Heart left ventricle (tissue), 16 donors: ENCODE data around the gene JMJD7. TPM values are rescaled to one million over a fixed set of nuclear protein-coding genes. Genes with fewer than 3 reads are reported as not detected.

ENCODE experiments used
- ATAC-seq, 4 donors: fragments of 200-7000 bp; cut with Tn5 transposase; one replicate each; pipeline ENCODE4 v1.9.1; 2020 to 2022; ENCODE audit warnings: moderate library complexity in 4 of 4, mild to moderate bottlenecking in 3 of 4, moderate number of reproducible peaks in 1 of 4
- DNase-seq, 5 donors: peaks; one replicate each; pipeline ENCODE4 v3.0.0-alpha.2; 2020
- H3K27ac ChIP-seq, 12 donors: fragments of 200-600 bp; sonication (generic) in 4 of 12; one replicate each; pipeline versions ENCODE4 v1.5.0 to v1.8.0; 2016 to 2022; ENCODE audit warnings: mild to moderate bottlenecking in 2 of 12
- H3K27me3 ChIP-seq, 9 donors: fragments of 200-600 bp; sonication (generic) in 2 of 9; one replicate each; pipeline versions ENCODE4 v1.5.1 to v1.8.0; 2016 to 2022; ENCODE audit warnings: mild to moderate bottlenecking in 3 of 9
- H3K36me3 ChIP-seq, 9 donors: fragments of 200-600 bp; sonication (generic) in 2 of 9; one replicate each; pipeline versions ENCODE4 v1.5.0 to v1.8.0; 2018 to 2022; ENCODE audit warnings: mild to moderate bottlenecking in 2 of 9
- H3K4me1 ChIP-seq, 12 donors: fragments of 200-600 bp; sonication (generic) in 4 of 12; one replicate each; pipeline versions ENCODE4 v1.5.0 to v1.8.0; 2016 to 2022; ENCODE audit warnings: mild to moderate bottlenecking in 3 of 12
- H3K4me3 ChIP-seq, 12 donors: fragments of 200-600 bp; sonication (generic) in 4 of 12; one replicate each; pipeline versions ENCODE4 v1.5.0 to v1.8.0; 2017 to 2022; ENCODE audit warnings: mild to moderate bottlenecking in 9 of 12, moderate library complexity in 4 of 12
- H3K9me3 ChIP-seq, 12 donors: fragments of 200-600 bp; sonication (generic) in 4 of 12; one replicate each; pipeline versions ENCODE4 v1.5.0 to v1.8.0; 2016 to 2022; ENCODE audit warnings: mild to moderate bottlenecking in 1 of 12
- CTCF ChIP-seq, 12 donors: fragments of 200-600 bp; sonication (generic) in 4 of 12; IDR thresholded peaks; one replicate each; pipeline versions ENCODE4 v1.5.0 to v1.8.0; 2018 to 2022; ENCODE audit warnings: antibody characterized with exemption in 12 of 12, mild to moderate bottlenecking in 5 of 12
- POLR2A ChIP-seq, 2 donors: fragments of 450-650 bp; IDR thresholded peaks; one replicate each; pipeline ENCODE4 v1.6.1; 2017; ENCODE audit warnings: antibody characterized with exemption in 2 of 2, mild to moderate bottlenecking in 2 of 2, moderate library complexity in 2 of 2
- WGBS, 4 donors: extraction: QIAGEN DNeasy Blood & Tissue Kit in 2 of 4; methylation state at CpG; one replicate each; pipeline versions ENCODE4 v1.1.5 to v1.1.7; 2013 to 2018; 5-methylcytosine and 5-hydroxymethylcytosine counted together
- intact Hi-C, 10 donors: fragments of 100-400 bp; cut with DNase I; formaldehyde crosslinking; loops; one replicate each; pipeline versions ENCODE4 v1.11.1 to v1.14.2; 2022
- polyA plus RNA-seq, 2 donors: library from polyadenylated mRNA; stranded (reverse); fragments of 200-250 nt; gene quantifications; one replicate each; pipeline ENCODE4 v1.2.3, GENCODE V29; 2013
- total RNA-seq, 9 donors: library from RNA; depleted of rRNA in 2 of 9; stranded (reverse); fragments of >200 nt in 2 of 9; fragmentation: NEBNext Ultra II Directional in 3 of 9; extraction: Animal tissue kit (Norgen Biotek cat#: 25700) in 3 of 9; gene quantifications; one replicate each; pipeline versions ENCODE4 v1.1.0 to v1.2.4, GENCODE V29; 2016 to 2023
- donor health status: ischemic (EF 13 %, LVEDD 7.1; RV severe dilation, severe dysfunction).
- donor health status: healthy with polysubstance abuse.
- donor health status: DM: no; HTN: yes; CAD: no.
- donor health status: DM: no; HTN: no; CAD: no.
- donor health status: ischemic (EF 25% LVEDD 6.9; RV normal size, moderate dysfunction).
- donor health status: ischemic (EF 25% LVEDD 5.7; RV mildly dilated, moderate dysfunction).
- donor health status: healthy.
- donor health status: DM: yes; HTN: yes; CAD: no.
- donor health status: ischemic (EF 35%, LVEDD 5.7; RV mildly dilated, moderate dysfunction).
- donor health status: nonischemic (EF 11% LVEDD 7.7; RV severe dilation, severe dysfunction).
- donor health status: DM: yes; HTN: yes; CAD: no.
- donor health status: PGD.
- donor health status: ischemic (EF 29% LVEDD 5.4; RV normal size, mild dysfunction).
- donor health status: nonischemic (EF 23%, LVEDD 6.1; RV moderate dilation, normal function).

Gene JMJD7
- total and polyA plus RNA-seq, 11 donors: 5.4 to 20.6 (median 11.8) TPM

GRCh38 chr15:41820791-41821423 is 7.0 kb upstream of the JMJD7 start:
- intact Hi-C loops: loop anchor here in 2 of 10 donors (5.0 to 10.0 kb wide), 2 partner anchors 76 to 154 kb away; partner anchors contain the start of gene EHD4 (in 1 of the 2)
- no peak for DNase-seq
- peaks cover 0 to 88% (median 72%) of the 10 kb centered on the region in 9 donors for H3K36me3 ChIP-seq

GRCh38 chr15:41821831-41822230 is 6.1 kb upstream of the JMJD7 start:
- H3K9me3 ChIP-seq: no peaks in the 10 kb centered on the region
- 75 to 93% (median 86%) methylated on average over 3 to 4 of the region's 4 CpGs for WGBS, 4 donors
- intact Hi-C loops: loop anchor here in 2 of 10 donors (5.0 to 10.0 kb wide), 2 partner anchors 75 to 153 kb away; partner anchors contain the start of gene EHD4 (in 1 of the 2)
- H3K4me1 ChIP-seq: no peaks in the 10 kb centered on the region
- DNase-seq (no peak), ATAC-seq (no peak)
- H3K27me3 ChIP-seq: no peaks in the 10 kb centered on the region
- TF ChIP-seq CTCF (IDR thresholded peaks at IDR 0.05) (no peak), POLR2A (IDR thresholded peaks at IDR 0.05) (no peak)
- H3K36me3 ChIP-seq: peaks cover 0 to 79% (median 63%) of the 10 kb centered on the region in 9 donors
- H3K4me3 ChIP-seq: no peak overlapping the region
- no peak overlapping the region for H3K27ac ChIP-seq

More at GRCh38 chr15:41820791-41821423, 7.0 kb upstream of the JMJD7 start:
- no peak for TF ChIP-seq POLR2A (IDR thresholded peaks at IDR 0.05)
- no peak for TF ChIP-seq CTCF (IDR thresholded peaks at IDR 0.05)
- Histone ChIP-seq H3K27me3 (no peaks in the 10 kb centered on the region), H3K4me3 (no peak overlapping the region), H3K9me3 (no peaks in the 10 kb centered on the region), H3K4me1 (no peaks in the 10 kb centered on the region), H3K27ac (no peak overlapping the region)
- ATAC-seq: no peak
- 84 to 88% (median 85%) methylated on average over 5 to 6 of the region's 6 CpGs for WGBS, 4 donors

GRCh38 chr15:41822471-41822870 is 5.4 kb upstream of the JMJD7 start:
- intact Hi-C loops: loop anchor here in 2 of 10 donors (5.0 to 10.0 kb wide), 2 partner anchors 75 to 152 kb away; partner anchors contain the start of gene EHD4 (in 1 of the 2)
- H3K27me3 ChIP-seq: no peaks in the 10 kb centered on the region
- TF ChIP-seq CTCF (IDR thresholded peaks at IDR 0.05) (no peak), POLR2A (IDR thresholded peaks at IDR 0.05) (no peak)
- peaks cover 0 to 6% (median 4%) of the 10 kb centered on the region in 12 donors for H3K4me1 ChIP-seq
- DNase-seq: peak in 1 of 5 donors; percentile 1
- no peak for ATAC-seq
- H3K4me3 ChIP-seq: no peak overlapping the region
- 94 to 97% (median 95%) methylated on average over 6 of the region's 6 CpGs for WGBS, 4 donors
- no peaks in the 10 kb centered on the region for H3K9me3 ChIP-seq
- H3K36me3 ChIP-seq: peaks cover 0 to 73% (median 57%) of the 10 kb centered on the region in 9 donors
- H3K27ac ChIP-seq: no peak overlapping the region

GRCh38 chr15:41822957-41823356 is 4.9 kb upstream of the JMJD7 start:
- Histone ChIP-seq H3K4me1 (peaks cover 0 to 7% (median 5%) of the 10 kb centered on the region in 12 donors), H3K9me3 (no peaks in the 10 kb centered on the region), H3K4me3 (no peak overlapping the region), H3K36me3 (peaks cover 0 to 68% (median 52%) of the 10 kb centered on the region in 9 donors), H3K27me3 (no peaks in the 10 kb centered on the region), H3K27ac (no peak overlapping the region)
- 90 to 96% (median 94%) methylated on average over 2 to 6 of the region's 6 CpGs for WGBS, 4 donors
- ATAC-seq: no peak
- TF ChIP-seq CTCF (IDR thresholded peaks at IDR 0.05) (no peak), POLR2A (IDR thresholded peaks at IDR 0.05) (no peak)
- DNase-seq: no peak
- intact Hi-C loops: loop anchor here in 2 of 10 donors (5.0 to 10.0 kb wide), 2 partner anchors 74 to 152 kb away; partner anchors contain the start of gene EHD4 (in 1 of the 2)
